Transverse colon (tissue), 4 donors: ENCODE data around the gene CBY1. TPM values are rescaled to one million over a fixed set of nuclear protein-coding genes. Genes with fewer than 3 reads are reported as not detected.

Experiments
- DNase-seq: peaks from one replicate; pipeline ENCODE4 v3.0.0-alpha.2; 2019
- H3K27ac ChIP-seq, 4 donors: fragments of 200-600 bp; sonication (generic); 2 replicates each; pipeline ENCODE4 v1.5.1; 2016 to 2018; ENCODE audit warnings: inconsistent platforms in 4 of 4
- H3K27me3 ChIP-seq: fragments of 200-600 bp; sonication (generic); 2 replicates; pipeline ENCODE4 v1.5.1; 2017; ENCODE audit warnings: inconsistent platforms
- H3K36me3 ChIP-seq, 4 donors: fragments of 200-600 bp; sonication (generic); 2 replicates each; pipeline ENCODE4 v1.5.1; 2017 to 2019; ENCODE audit warnings: inconsistent platforms in 4 of 4
- H3K4me1 ChIP-seq, 4 donors: fragments of 200-600 bp; sonication (generic); 2 replicates each; pipeline ENCODE4 v1.5.1; 2017 to 2020; ENCODE audit warnings: inconsistent platforms in 4 of 4
- H3K4me3 ChIP-seq, 4 donors: fragments of 200-600 bp; sonication (generic); 1 replicate in 1 of 4; 2 replicates in 3 of 4; pipeline versions ENCODE4 v1.5.1 to v1.6.1; 2017 to 2019; ENCODE audit warnings: inconsistent platforms in 4 of 4
- H3K9me3 ChIP-seq, 2 donors: fragments of 200-600 bp; sonication (generic); 2 replicates each; pipeline ENCODE4 v1.5.1; 2017 to 2019; ENCODE audit warnings: inconsistent platforms in 2 of 2
- CTCF ChIP-seq, 5 experiments: fragments of 200-600 bp in 3 of 5; fragments of 450-650 bp in 2 of 5; sonication (generic) in 3 of 5; IDR thresholded peaks; 1 replicate in 2 of 5; 2 replicates in 3 of 5; pipeline ENCODE4 v1.5.1; 2016 to 2017; ENCODE audit warnings: antibody characterized with exemption in 5 of 5, inconsistent platforms in 3 of 5, mild to moderate bottlenecking in 2 of 5, moderate library complexity in 1 of 5
- EP300 ChIP-seq: sonication (generic); formaldehyde crosslinking; IDR thresholded peaks from one replicate; pipeline ENCODE4 v1.6.1; 2017; ENCODE audit warnings: antibody characterized with exemption, low read depth
- POLR2A ChIP-seq: fragments of 450-650 bp; IDR thresholded peaks from one replicate; pipeline ENCODE4 v1.6.1; 2016; ENCODE audit warnings: antibody characterized with exemption, mild to moderate bottlenecking, moderate library complexity
- POLR2AphosphoS5 ChIP-seq, 3 donors: sonication (generic); formaldehyde crosslinking; IDR thresholded peaks; one replicate each; pipeline ENCODE4 v1.6.1; 2016; ENCODE audit warnings: antibody characterized with exemption in 3 of 3
- WGBS, 2 donors: methylation state at CpG; one replicate each; pipeline ENCODE4 v1.1.5; 2018; ENCODE audit warnings: low coverage in 1 of 2; 5-methylcytosine and 5-hydroxymethylcytosine counted together
- in situ Hi-C, 4 donors: fragments of 200-750 bp; cut with MboI; loops; one replicate each; pipeline versions ENCODE4 v1.15.0 to v1.15.1; 2017; ENCODE audit warnings: low sequenced_read_pairs in 3 of 4, low pct_ligation_motif_present in 1 of 4, low pct_unique_long_range_greater_than_20kb in 1 of 4
- intact Hi-C: fragments of 100-400 bp; cut with DNase I; formaldehyde crosslinking; loops from one replicate; pipeline ENCODE4 v1.15.1; 2023; ENCODE audit warnings: low total_unique reads
- total RNA-seq, 4 donors: library from RNA; depleted of rRNA; stranded (reverse); fragments of >200 nt; gene quantifications; one replicate each; pipeline ENCODE4 v1.1.0, GENCODE V29; 2016

The CBY1 gene
- total RNA-seq, 4 donors from 2014 or later, result 15.0 to 19.8 (median 18.9) TPM

- in situ Hi-C loops, result no loop called here
- H3K27ac ChIP-seq, result peak overlapping the region; percentile 98 to 100 (median 98)
- WGBS, 2 donors, result 73 to 90% methylated on average over 2 to 3 of the region's 3 CpGs
- H3K27me3 ChIP-seq, result no peaks in the 10 kb centered on the region
- TF ChIP-seq CTCF (IDR thresholded peaks at IDR 0.05), result no peak
- TF ChIP-seq POLR2AphosphoS5 (IDR thresholded peaks at IDR 0.05), result no peak
- no peak for TF ChIP-seq POLR2A
- no peak for TF ChIP-seq EP300
- H3K4me3 ChIP-seq, result peak overlapping the region in 1 of 4 donors; percentile 72
- intact Hi-C loops, result no loop called here
- H3K9me3 ChIP-seq, result no peaks in the 10 kb centered on the region
- no peaks in the 10 kb centered on the region for H3K36me3 ChIP-seq
- DNase-seq, result no peak
- H3K4me1 ChIP-seq, result peaks cover 18 to 39% (median 27%) of the 10 kb centered on the region in 4 donors
Measured at GRCh38 chr22:38707984-38708383, 51.5 kb downstream of the CBY1 start.

- Histone ChIP-seq H3K27ac (peak overlapping the region in 1 of 4 donors; percentile 6), H3K4me3 (no peak overlapping the region), H3K9me3 (no peaks in the 10 kb centered on the region), H3K4me1 (peaks cover 18 to 47% (median 27%) of the 10 kb centered on the region in 4 donors), H3K27me3 (no peaks in the 10 kb centered on the region), H3K36me3 (no peaks in the 10 kb centered on the region)
- no peak for TF ChIP-seq POLR2A
- TF ChIP-seq POLR2AphosphoS5 (IDR thresholded peaks at IDR 0.05), result no peak
- 74 to 90% methylated on average over 3 of the region's 3 CpGs for WGBS, 2 donors
- in situ Hi-C loops (no loop called here), intact Hi-C loops (no loop called here)
- no peak for DNase-seq
Measured at GRCh38 chr22:38709306-38709705, 52.9 kb downstream of the CBY1 start.

- H3K27me3 ChIP-seq, result no peaks in the 10 kb centered on the region
- in situ Hi-C loops, result no loop called here
- no peak overlapping the region for H3K4me3 ChIP-seq
- no peaks in the 10 kb centered on the region for H3K9me3 ChIP-seq
- no peak for DNase-seq
- no peak overlapping the region for H3K27ac ChIP-seq
- H3K36me3 ChIP-seq, result no peaks in the 10 kb centered on the region
- H3K4me1 ChIP-seq, result peaks cover 12 to 39% (median 21%) of the 10 kb centered on the region in 4 donors
- intact Hi-C loops, result no loop called here
- WGBS, 2 donors, result 89 to 97% methylated on average over 3 of the region's 3 CpGs
- TF ChIP-seq POLR2A (no peak), EP300 (no peak), POLR2AphosphoS5 (IDR thresholded peaks at IDR 0.05) (no peak), CTCF (IDR thresholded peaks at IDR 0.05) (no peak)
Measured at GRCh38 chr22:38710351-38710750, 53.9 kb downstream of the CBY1 start.

DNA sequence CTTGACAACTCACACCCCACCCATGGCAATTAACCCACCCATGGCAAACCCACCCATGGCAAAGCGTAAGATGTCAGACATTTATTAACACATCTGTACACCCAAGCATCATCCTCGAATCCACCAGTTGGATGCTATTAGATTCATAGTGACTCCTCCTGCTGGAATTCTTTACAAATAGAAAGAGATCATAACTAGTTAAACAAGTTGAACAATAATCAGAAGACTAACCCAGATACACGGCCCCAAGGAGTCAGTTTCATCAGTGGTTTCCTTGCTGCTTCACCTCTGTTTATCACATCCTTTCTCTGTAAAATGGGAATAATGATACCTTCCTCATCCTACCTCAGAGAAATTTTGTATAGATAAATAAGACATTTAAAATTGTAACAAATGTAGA lies 54.4 kb downstream of the CBY1 start:
- Histone ChIP-seq H3K27me3 (no peaks in the 10 kb centered on the region), H3K9me3 (no peaks in the 10 kb centered on the region), H3K27ac (no peak overlapping the region), H3K4me3 (no peak overlapping the region), H3K36me3 (peaks cover 0 to under 1% (median 0%) of the 10 kb centered on the region in 4 donors), H3K4me1 (peaks cover 12 to 39% (median 21%) of the 10 kb centered on the region in 4 donors)
- TF ChIP-seq POLR2AphosphoS5 (IDR thresholded peaks at IDR 0.05) (no peak), CTCF (IDR thresholded peaks at IDR 0.05) (no peak), EP300 (no peak), POLR2A (no peak)
- in situ Hi-C loops, result no loop called here
- DNase-seq, result no peak
- WGBS, 2 donors, result 67 to 70% methylated on average over 2 to 3 of the region's 3 CpGs
- intact Hi-C loops, result no loop called here
